ENCODE results near the gene NOXO1. TPM values are rescaled to one million over a fixed set of nuclear protein-coding genes. Genes with fewer than 3 reads are reported as not detected.
A peak's percentile ranks its signal among the peaks of the same experiment; 100 is the strongest.

NOXO1 gene
- total and polyA plus RNA-seq, 9 of the 15 experiments (the other 6 are each of a cell fraction or from before 2014, with no cell fraction given), result not detected

DNA sequence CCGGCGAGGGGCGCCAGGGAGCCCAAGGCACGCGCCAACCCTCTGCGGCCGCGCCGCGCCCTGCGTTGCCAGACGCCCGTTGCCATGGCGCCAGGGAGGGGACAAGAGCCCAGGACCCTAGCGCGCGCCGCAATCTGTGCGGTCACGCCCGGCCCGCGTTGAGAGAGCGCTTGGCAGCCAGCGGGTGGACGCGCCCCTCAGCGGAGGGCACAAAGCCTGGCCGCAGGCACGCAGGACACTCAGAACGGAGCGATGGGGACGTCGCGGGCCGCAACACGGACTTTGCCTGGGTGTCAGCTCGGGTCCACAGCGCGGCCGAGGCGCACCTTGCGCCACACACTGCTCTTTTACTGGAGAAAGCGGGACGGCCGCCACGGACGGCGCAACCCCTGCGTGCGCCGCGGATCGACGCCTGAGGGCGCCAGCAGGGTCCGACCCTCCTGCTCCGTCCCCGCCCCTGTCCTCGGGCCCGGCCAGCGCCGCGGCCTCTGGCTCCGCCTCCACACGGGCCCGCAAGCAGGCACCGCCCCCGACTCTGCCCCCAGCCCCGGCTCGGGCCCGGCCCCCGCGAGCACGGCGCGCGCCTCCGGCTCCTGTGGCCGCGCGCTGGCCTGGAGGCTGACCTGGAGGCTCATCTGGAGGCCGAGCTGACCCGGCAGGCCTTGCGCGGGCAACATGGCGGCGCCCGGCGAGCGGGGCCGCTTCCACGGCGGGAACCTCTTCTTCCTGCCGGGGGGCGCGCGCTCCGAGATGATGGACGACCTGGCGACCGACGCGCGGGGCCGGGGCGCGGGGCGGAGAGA, 2.5 kb upstream of the NOXO1 start, which contains the start of gene GFER (continued):
- TF ChIP-seq FOXJ3 (CRISPR knock-in tag; IDR thresholded peaks at IDR 0.05) (0 out of 2 replicates have a peak, but pooled peaks have one; percentile 57), ARHGAP35 (IDR thresholded peaks at IDR 0.05; ENCODE audit: partially characterized antibody) (no peak), ZNF12 (CRISPR knock-in tag; IDR thresholded peaks at IDR 0.05) (no peak), CBX1 (IDR thresholded peaks at IDR 0.05; ENCODE audit: low read depth) (peak; percentile 40; the same call in 1 of the 2 replicates), ATF7 (IDR thresholded peaks at IDR 0.05) (peak; percentile 71; the same call in 1 of the 2 replicates), TCFL5 (CRISPR knock-in tag; conservative IDR thresholded peaks at IDR 0.05) (no peak), ZNF217 (CRISPR knock-in tag; IDR thresholded peaks at IDR 0.05) (no peak), ARNT (IDR thresholded peaks at IDR 0.05) (no peak), ILF3 (IDR thresholded peaks at IDR 0.05; ENCODE audit: borderline replicate concordance) (peak; percentile 90; the same call in 1 of the 2 replicates), ADNP (tag; IDR thresholded peaks at IDR 0.05) (no peak), FOXP1 (CRISPR knock-in tag; IDR thresholded peaks at IDR 0.05) (no peak; the same call in 1 of the 2 replicates), ZNF121 (CRISPR knock-in tag; conservative IDR thresholded peaks at IDR 0.05) (no peak), MEF2D (tag; conservative IDR thresholded peaks at IDR 0.05; ENCODE audit: low read depth) (no peak), YY1 (IDR thresholded peaks at IDR 0.05; ENCODE audit: borderline replicate concordance in 1 of 3, control insufficient read depth in 1 of 3, extremely low read depth in 1 of 3, insufficient read depth in 3 of 3, insufficient read length in 1 of 3, insufficient replicate concordance in 2 of 3, low read depth in 1 of 3, low read length in 2 of 3) (peak; percentile 90 to 99 (median 98)), EP400 (IDR thresholded peaks at IDR 0.05) (no peak), RBM25 (IDR thresholded peaks at IDR 0.05; ENCODE audit: low read depth, low read length, severe bottlenecking) (peak; percentile 100), ZNF146 (CRISPR knock-in tag; IDR thresholded peaks at IDR 0.05; ENCODE audit: unreplicated experiment) (no peak), SRSF3 (IDR thresholded peaks at IDR 0.05; ENCODE audit: insufficient read depth, low read length) (no peak), RFX1 (IDR thresholded peaks at IDR 0.05) (peak; percentile 91), NBN (IDR thresholded peaks at IDR 0.05; ENCODE audit: low read depth) (no peak), HMG20A (CRISPR knock-in tag; conservative IDR thresholded peaks at IDR 0.05) (no peak), FOXA3 (CRISPR knock-in tag; conservative IDR thresholded peaks at IDR 0.05 in 1 of 2, IDR thresholded peaks at IDR 0.05 in 1 of 2) (0 out of 4 replicates have a peak, but pooled peaks of 1 of the 2 experiments have one; percentile 59), JUNB (CRISPR knock-in tag; conservative IDR thresholded peaks at IDR 0.05) (no peak)
- TF ChIP-seq, protein P1, sequence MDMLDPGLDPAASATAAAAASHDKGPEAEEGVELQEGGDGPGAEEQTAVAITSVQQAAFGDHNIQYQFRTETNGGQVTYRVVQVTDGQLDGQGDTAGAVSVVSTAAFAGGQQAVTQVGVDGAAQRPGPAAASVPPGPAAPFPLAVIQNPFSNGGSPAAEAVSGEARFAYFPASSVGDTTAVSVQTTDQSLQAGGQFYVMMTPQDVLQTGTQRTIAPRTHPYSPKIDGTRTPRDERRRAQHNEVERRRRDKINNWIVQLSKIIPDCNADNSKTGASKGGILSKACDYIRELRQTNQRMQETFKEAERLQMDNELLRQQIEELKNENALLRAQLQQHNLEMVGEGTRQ (CRISPR knock-in tag; IDR thresholded peaks at IDR 0.05), result no peak
- TF ChIP-seq, protein P2, sequence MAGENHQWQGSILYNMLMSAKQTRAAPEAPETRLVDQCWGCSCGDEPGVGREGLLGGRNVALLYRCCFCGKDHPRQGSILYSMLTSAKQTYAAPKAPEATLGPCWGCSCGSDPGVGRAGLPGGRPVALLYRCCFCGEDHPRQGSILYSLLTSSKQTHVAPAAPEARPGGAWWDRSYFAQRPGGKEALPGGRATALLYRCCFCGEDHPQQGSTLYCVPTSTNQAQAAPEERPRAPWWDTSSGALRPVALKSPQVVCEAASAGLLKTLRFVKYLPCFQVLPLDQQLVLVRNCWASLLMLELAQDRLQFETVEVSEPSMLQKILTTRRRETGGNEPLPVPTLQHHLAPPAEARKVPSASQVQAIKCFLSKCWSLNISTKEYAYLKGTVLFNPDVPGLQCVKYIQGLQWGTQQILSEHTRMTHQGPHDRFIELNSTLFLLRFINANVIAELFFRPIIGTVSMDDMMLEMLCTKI (IDR thresholded peaks at IDR 0.05; ENCODE audit: partially characterized antibody), result no peak
- TF ChIP-seq, protein P3, sequence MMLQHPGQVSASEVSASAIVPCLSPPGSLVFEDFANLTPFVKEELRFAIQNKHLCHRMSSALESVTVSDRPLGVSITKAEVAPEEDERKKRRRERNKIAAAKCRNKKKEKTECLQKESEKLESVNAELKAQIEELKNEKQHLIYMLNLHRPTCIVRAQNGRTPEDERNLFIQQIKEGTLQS (IDR thresholded peaks at IDR 0.05), result no peak
- TF ChIP-seq, protein P3 (CRISPR knock-in tag; conservative IDR thresholded peaks at IDR 0.05), result no peak

Measured in K562 (cell line).